Activated naive CD4-positive, alpha-beta T cell treated with Interleukin-2 at 50 U/mL for 16 hours (primary cell): ENCODE results near the gene ANO7.

ENCODE experiments used
- DNase-seq: peaks from one replicate; pipeline ENCODE4 v3.0.0-alpha.2; 2020

ANO7 gene

GRCh38 chr2:241188361-241189092 is at the start of gene ANO7:
TSS of gene ANO7 (plus strand) at chr2:241188677. CDS start at chr2:241190064, 1,387 bp downstream.
- DNase-seq: no peak

- no peak for DNase-seq
These were observed 48.7 kb upstream of the ANO7 start for GRCh38 chr2:241139531-241140444.

DNA sequence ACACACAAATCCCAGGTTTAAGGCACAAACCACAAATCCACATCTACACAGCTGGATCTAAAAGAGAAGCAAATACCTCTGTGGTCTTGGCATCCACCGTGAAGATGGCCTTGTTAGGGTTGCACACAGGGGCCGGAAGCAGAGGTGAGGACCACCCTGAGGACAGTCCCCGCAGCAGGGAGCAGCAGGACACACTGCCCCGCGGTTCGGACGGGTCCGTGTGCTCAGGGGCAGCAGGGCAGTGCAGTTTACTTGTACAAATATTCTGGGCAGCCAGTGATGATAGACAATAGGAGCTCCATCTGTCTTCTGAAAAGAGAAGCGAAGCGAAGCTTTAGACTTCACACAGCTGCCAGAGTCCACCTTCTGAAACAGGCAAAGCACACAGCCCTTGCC is 48.0 kb upstream of the ANO7 start:
- DNase-seq: no peak

- no peak for DNase-seq
These were observed 47.2 kb upstream of the ANO7 start for GRCh38 chr2:241141214-241141770.

- DNase-seq: no peak
These were observed 46.4 kb upstream of the ANO7 start for GRCh38 chr2:241142063-241142462.

DNA sequence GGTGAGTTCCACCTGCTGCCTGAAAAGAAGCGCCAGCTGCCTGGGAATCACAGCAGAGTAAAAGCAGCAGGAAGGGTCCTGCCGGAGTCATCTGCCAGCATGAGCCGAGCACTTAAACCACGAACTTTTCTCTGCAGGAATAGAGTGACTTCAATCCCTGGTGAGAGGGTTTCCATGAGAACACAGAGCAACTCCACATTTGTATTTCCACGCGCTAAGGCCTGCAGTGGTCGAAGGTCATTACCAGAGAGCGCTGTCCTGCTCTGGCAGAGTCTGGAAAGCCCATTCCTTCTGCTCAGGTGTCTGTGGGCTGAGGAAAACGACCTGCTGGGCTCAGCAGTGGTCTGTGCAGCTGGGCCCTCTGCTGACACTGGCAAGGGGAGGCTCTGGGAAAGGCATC is 45.9 kb upstream of the ANO7 start:
- no peak for DNase-seq

- DNase-seq: no peak
These were observed 42.2 kb upstream of the ANO7 start for GRCh38 chr2:241146286-241146685.

DNA sequence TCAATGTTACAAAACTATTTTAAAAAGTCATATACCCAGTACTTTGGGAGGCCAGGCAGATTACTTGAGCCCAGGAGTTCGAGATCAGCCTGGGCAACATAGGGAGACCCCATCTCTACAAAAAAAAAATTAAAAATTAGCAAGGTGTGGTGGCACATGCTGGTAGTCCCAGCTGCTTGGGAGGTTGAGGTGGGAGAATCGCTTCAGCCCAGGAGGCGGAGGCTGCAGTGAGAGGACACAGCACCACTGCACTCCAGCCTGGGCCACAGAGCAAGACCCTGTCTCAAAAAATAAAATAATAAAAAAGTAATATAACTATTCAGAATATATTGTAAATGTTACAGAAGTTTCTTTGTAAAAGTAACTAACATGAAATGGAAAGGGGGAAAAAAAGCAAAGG is 41.1 kb upstream of the ANO7 start:
- no peak for DNase-seq

DNA sequence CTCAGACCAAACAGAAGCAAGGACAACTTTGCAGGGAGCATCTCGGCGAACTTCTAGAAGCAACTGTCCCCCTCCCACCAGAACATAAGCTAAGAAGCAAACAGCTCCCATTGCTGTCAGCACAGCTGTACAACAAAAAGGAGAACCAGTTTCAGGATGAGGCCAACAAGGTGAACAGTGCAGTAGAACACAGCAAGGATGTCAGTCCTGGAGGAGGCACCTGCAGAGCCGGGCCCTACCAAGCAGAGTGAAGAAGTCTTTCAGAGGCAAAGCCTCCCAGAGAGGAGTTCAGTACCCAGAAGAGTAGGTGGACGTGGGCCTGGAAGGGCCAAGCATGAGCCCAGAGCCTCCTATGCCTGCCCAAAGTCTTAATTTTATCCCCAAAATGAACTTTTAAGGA is 40.2 kb upstream of the ANO7 start:
- no peak for DNase-seq

DNA sequence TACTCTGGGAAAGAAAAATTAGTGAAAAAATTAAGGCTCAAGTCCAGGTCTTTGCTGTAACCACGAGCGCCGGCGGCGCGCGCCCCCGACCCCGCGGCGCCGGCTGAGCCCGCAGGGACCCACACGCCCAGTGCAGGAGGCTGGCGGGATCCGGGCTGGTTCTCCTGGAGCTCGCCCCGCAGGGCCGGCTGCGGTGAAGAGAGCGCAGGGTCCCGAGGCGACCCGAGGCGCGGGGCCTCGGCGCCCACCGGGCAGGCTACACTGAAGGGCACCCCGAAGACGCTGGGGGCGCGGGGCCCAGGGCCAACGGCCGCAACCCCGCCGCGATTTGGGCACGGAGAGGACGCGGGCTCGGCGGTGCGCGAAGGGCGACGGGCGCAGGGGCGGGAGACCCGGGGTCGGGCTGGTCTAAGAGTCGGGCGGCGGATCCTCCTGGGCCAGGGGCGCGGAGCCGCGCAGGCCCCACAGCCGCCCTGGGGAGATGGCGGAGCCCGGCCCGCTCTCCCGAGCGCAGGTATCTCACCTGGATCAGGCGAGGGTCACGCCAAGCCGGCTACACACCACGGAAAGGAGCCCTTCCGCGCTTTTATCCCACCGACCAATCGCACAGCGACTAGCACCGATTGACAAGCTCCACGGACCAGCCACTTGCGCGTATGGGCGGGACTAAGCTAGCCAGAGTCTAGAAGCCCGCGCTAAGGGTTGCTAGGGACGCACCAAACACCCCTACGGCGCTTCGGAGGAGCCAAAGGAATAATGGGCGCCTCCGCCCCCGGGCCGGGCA is 39.4 kb upstream of the ANO7 start, which contains the start of gene PASK:
PASK (minus strand) TSS at position 582 of the 784 bp plus-strand sequence. CDS start 6,440 bp downstream, outside the sequence.
- peak; percentile 94 for DNase-seq

GRCh38 chr2:241149675-241149924 is 38.9 kb upstream of the ANO7 start:
- no peak for DNase-seq

DNA sequence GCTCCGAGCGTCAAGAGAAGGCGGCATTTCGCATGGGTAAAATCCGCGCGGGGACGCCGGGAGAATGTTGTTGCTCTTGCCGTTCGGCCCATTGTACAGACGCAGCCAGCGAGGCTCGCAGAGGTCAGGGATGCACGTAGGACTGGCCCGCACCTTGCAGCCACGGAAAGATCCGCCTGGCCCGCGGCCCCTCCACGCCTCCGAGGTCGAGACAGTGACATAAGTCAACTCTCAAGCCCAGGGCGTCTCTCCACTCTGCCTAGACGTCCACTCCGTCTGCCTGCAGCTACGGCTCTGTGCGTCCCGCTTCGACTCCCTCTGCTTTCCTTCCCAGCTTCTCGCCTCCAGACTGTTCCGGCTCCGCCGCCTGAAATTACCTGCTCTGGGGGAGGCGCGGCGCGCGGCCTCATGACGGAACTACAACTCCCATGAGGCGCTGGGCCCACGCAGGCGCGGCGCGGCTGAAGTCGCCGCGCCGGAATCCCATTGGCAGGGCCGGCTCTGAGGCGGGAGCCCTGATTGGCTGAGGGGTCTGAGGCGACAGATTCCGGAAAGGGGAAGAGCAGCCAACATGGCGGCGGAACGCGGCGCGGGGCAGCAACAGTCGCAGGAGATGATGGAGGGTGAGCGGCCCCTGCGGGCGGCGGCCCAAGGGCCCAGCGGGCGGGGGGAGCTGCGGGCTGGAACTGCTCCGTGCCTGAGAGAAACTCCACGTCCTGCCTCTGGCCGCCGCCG is 38.4 kb upstream of the ANO7 start, which contains the start of gene PPP1R7:
PPP1R7 (plus strand) TSS at position 543 of the 735 bp plus-strand sequence; CDS start at position 572, 29 bp downstream.
- peak; percentile 95 for DNase-seq

- no peak for DNase-seq
These were observed 37.6 kb upstream of the ANO7 start for GRCh38 chr2:241150660-241151530.

GRCh38 chr2:241151934-241152660 is 36.4 kb upstream of the ANO7 start:
- no peak for DNase-seq

GRCh38 chr2:241153616-241154015 is 34.9 kb upstream of the ANO7 start:
- no peak for DNase-seq

GRCh38 chr2:241154915-241155314 is 33.6 kb upstream of the ANO7 start:
- peak; percentile 39 for DNase-seq

GRCh38 chr2:241155936-241156335 is 32.5 kb upstream of the ANO7 start:
- DNase-seq: no peak

- DNase-seq: no peak
These were observed 31.5 kb upstream of the ANO7 start for GRCh38 chr2:241156971-241157441.

DNA sequence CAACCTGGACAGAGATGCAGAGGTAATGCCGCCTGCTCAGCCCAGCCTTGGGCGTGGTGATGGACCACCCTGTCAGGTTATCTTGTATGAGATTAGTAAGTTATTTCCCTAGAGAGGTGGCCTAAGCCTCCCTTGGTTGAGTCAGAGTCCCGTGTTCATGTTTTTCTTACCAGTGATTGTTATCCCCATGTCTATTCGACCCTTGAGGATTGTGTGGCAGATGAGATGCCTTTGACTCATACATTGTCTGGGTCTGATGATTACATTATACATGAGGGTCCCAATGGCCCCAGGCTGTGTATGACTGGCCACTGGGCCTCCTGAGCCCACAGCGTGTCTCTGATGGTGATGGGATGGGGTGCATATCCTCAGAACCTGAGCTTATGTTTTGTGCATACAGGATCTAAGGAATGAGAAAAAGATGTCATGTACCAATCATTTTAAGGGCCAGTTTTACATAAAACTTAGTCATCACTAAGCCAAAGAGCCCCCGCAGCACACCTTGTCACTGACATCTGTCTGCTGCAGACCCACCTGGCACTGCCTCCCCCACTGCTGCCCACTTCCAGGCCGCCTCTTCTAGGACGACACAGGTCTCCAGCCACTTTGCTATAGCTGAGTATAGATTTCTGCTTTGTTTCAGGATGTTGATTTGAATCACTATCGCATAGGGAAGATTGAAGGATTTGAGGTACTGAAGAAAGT is 30.5 kb upstream of the ANO7 start:
- DNase-seq: no peak

- no peak for DNase-seq
These were observed 30.0 kb upstream of the ANO7 start for GRCh38 chr2:241158546-241158900.
